Measurements from ENCODE around the gene TSC22D1.
"Not testable (repeated sequence)": the region's sequence is repeated elsewhere in the genome, so short reads cannot be mapped to it uniquely, and the experiment has no call there.

GRCh38 chr13:44562853-44563252 is 13.3 kb downstream of the TSC22D1 start:
- TF ChIP-seq CTCF (IDR thresholded peaks at IDR 0.05); POLR2A (IDR thresholded peaks at IDR 0.05; ENCODE audit: low read depth): not testable (repeated sequence)
